H4 (cell line): ENCODE data around the gene SEC63. TPM values are rescaled to one million over a fixed set of nuclear protein-coding genes. Genes with fewer than 3 reads are reported as not detected.
A peak's percentile ranks its signal among the peaks of the same experiment; 100 is the strongest.
"Not testable (repeated sequence)": the region's sequence is repeated elsewhere in the genome, so short reads cannot be mapped to it uniquely, and the experiment has no call there.

Source experiments
- DNase-seq: peaks from one replicate; pipeline ENCODE4 v3.0.0-alpha.2; 2015; ENCODE audit warnings: low spot score
- total RNA-seq: library from RNA; depleted of rRNA; stranded (reverse); fragments of >200 nt; shearing (Covaris generic); gene quantifications from 2 replicates; pipeline ENCODE4 v1.2.3, GENCODE V29; 2014

The SEC63 gene
- total RNA-seq, 1 experiment from 2014 or later, result 6.6 TPM

DNA sequence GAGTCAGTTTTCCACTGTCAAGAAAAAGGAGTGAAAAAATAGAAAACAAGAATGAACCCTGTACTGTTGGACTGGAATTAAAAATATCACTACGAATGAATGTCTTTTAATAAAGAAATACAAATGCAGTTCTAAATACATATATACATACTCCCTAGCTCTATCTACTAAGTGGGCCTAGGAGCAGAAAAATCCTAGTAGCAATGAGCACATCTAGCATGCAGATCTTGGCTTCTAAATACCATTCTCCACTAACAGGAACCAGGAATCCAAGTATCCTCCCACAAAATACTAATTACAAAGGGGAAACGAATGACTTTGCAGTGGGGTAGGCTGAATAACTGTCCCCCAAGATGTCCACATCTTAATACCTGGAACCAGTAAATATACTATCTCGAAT is 25.4 kb downstream of the SEC63 start:
- no peak for DNase-seq

DNA sequence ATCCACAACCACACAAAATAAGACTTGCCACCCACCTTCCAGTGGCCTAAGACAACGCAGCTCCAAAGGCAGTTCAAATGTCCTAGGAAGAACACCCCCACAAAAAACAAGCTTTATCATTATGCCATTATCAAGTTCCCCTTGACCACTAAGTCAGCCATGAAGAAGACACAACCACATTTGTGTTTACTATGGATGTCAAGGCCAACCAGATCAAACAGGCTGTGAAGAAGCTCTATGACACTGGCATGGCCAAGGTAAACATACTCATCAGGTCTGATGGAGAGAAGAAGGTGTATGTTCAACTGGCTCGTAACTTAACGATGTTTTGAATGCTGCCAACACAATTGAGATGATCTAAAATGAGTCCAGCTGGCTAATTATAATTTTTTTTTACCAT is 26.1 kb downstream of the SEC63 start:
- no peak for DNase-seq

DNA sequence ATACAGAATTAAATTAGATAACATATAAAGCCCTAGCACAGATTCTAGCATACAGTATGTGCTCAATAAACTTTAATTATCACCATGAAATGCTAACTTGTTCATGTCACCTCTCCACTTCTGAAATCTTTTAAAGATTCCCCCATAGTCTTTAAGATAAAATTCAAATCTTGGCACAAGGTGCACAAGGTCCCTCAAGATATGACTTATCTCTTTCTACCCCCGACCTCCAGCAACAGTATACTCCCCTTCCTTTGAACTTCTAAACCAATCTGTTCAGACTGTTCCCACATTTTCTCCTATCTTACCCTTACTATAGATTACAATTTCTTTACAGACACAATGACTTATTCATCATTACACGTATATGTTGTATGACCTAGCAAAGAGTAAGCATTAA is 29.0 kb downstream of the SEC63 start:
- no peak for DNase-seq

DNA sequence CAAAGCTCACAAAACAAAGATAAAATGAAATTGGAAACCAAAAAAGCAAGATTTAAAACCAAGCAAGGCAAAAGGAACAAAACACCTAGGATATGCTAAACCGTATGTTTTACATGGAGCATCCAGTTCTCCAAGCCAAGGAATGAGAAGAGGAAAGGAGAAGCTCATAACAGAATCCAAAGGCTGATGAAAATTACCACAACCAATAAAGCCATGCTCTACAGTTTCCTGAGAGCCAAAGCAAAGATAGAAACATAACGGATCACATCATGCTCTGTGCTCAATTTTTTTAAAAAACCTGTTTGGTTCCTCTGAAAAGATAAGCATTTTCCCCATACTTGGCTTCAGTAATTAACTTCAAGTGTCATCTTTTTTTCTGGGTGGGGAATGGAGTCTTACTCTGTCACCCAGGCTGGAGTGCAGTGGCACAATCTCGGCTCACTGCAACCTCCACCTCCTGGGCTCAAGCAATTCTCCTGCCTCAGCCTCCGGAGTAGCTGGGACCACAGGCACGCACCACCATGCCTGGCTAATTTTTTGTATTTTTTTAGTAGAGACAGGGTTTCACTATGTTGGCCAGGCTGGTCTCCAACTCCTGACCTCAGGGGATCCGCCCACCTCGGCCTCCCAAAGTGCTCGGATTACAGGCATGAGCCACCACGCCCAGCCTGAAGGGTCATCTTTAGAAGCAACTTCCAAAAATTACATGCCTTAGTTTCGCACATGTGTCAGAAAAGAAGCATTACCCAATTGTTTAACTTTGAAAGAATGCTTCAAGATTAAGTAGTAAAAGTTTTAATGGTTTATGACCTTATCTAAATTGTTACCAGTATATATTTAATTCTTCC is 31.1 kb downstream of the SEC63 start:
- DNase-seq, result not testable (repeated sequence)

DNA sequence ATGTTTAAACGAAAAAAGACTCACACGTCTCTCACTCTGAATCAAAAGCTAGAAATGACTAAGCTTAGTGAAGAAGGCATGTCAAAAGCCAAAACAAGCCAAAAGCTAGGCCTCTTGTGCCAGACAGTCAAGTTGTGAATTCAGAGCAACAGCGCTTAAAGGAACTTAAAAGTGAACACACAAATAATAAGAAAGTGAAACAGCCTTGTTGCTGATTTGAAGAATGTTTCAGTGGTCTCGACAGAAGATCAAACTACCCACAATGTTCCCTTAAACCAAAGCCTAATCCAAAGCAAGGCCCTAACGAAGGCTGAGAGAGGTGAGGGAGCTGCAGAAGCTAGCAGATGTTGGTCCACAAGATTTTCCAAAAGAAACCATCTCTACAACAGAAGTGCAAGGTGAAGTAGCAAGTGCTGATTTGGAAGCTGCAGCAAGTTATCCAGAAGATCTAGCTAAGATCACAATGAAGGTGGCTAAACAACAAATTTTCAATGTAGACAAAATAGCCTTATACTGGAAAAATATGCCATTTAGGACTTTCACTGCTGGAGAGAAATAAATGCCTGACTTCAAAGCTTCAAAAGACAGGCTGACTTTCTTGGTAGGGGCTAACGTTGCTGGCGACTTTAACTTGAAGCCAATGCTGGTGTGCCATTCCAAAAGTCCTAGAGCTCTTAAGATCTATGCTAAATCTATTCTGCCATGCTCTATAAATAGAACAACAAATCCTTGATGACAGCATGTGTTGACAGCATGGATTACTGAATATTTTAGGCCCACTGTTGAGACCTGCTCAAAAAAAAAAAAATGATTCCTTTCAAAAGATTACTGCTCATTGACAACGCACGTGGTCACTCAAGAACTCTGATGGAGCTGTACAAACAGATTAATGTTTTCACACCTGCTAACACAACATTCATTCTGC is 40.3 kb downstream of the SEC63 start:
- no peak for DNase-seq

DNA sequence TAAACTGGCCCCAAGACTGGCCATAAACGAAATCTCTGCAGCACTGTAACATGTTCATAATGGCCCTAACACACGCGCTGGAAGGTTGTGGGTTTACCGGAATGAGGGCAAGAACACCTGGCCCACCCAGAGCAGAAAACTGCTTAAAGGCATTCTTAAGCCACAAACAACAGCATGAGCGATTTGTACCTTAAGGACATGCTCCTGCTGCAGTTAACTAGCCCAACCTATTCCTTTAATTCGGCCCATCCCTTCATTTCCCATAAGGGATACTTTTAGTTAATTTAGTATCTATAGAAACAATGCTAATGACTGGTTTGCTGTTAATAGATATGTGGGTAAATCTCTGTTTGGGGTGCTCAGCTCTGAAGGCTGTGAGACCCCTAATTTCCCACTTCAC is 41.0 kb downstream of the SEC63 start:
- DNase-seq, result not testable (repeated sequence)

DNA sequence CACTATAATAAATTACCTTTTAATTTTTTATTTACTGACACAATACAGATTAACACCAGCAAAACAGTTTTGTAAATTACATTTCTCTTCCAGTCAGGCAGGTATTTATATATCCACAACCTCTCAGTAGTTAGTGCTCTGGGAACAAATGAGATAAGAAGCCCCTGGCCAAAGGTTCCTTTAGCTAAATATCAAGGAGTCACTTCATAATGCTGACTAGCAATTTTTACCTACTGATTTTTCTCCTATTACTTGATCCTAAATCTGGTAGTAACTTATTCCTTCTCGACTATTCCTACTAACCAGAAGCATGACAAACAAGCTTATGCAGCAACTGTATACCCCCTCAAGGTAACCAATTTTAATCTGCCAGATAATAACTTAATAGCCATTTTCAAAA is 46.3 kb downstream of the SEC63 start:
- no peak for DNase-seq

DNA sequence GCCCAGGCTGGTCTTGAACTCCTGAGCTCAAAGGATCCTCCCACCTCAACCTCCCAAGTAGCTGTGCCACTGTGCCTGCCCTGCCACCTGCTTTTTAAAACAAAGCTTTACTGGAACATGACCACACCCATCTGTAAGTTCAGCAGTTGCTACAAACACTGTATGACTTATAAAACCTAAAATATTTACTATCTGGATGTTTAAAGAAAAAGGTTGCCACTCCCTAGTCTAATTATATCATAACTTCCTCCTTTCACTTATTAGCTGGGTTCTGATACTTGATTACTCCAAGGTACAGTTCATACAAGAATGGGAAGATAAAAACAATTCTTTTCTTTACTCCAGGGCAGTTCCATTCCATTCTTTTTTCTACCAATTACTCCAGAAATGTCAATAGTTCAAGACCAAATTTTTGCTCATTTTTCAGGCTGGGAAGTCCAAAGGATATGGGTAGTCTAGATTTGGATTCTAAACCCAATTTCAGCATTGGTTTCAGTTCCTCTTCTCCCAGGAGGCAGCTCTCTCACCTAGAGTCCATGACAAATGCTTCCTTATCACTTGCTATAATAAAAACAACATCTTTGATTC is 63.1 kb downstream of the SEC63 start:
- DNase-seq, result no peak

DNA sequence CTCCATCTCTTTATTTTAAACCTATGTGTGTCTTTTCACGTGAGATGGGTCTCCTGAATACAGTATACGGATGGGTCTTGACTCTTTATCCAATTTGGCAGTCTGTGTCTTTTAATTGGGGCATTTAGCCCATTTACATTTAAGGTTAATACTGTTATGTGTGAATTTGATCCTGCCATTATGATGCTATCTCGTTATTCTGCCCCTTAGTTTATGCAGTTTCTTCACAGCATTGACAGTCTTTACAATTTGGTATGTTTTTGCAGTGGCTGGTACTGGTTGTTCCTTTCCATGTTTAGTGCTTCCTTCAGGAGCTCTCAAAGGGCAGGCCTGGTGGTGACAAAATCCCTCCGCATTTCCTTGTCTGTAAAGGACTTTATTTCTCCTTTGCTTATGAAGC is 67.6 kb downstream of the SEC63 start:
- DNase-seq, result not testable (repeated sequence)

DNA sequence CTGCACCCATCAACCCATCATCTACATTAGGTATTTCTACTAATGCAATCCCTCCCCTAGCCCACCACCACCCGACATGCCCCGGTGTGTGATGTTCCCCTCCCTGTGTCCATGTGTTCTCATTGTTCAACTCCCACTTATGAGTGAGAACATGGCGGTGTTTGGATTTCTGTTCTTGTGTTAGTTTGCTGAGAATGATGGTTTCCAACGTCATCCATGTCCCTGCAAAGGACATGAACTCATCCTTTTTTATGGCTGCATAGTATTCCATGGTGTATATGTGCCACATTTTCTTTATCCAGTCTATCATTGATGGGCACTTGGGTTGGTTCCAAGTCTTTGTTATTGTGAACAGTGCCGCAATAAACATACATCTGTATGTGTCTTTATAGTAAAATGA is 72.1 kb downstream of the SEC63 start:
- DNase-seq, result not testable (repeated sequence)

DNA sequence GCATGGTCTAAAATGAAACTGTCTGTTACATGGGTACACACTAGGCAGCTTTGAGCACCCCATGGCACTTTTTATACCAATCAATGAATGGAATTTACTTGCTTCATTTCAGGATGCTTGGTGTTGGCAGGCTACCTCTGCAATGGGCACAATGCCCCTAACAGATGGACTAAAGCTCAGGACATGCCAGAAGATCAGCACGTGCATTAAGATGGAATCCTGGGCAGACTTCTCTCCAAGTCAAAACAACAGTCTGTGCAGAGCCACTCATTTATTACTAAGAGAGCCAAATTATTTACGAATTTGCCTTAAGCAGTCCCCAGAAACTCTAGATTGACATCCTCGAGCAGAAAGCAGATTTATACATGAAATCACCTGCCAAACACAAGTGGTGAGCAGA is 78.1 kb downstream of the SEC63 start:
- no peak for DNase-seq

DNA sequence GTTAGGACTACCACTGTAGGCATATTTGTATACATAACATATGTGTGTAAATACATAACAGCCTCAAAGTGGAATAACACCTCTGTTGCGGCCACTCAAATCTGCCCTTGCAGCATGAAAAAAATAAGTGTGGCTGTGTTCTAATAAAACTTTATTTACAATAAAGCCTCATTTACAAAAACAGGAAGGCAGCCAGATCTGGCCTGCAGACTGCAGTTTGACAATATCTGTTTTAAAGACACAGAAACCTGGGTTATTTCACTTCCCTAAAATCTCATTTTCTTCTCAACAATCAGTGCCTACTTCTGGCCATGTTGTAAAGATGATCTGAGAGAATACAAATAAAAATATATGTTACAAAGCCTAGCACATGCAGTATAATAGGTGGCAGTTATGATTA is 80.0 kb downstream of the SEC63 start:
- DNase-seq, result no peak

DNA sequence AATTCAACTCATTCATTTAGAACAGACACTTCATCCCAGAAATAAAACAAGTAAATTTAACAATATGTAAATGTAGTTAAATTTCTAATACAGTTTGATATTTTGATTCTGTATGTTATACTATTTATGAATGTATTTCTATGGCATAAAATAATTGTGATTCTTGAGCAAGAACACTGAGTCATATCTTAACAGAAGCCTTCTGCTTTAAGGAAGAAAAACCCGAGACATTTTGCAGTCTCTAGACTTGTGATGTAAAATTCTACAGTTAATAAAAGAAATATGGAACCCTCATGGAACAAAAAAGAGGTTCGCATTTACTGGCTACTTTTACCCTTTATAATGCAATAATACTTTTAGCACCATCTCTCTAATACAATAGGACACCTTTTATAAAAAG is 86.0 kb downstream of the SEC63 start:
- no peak for DNase-seq

DNA sequence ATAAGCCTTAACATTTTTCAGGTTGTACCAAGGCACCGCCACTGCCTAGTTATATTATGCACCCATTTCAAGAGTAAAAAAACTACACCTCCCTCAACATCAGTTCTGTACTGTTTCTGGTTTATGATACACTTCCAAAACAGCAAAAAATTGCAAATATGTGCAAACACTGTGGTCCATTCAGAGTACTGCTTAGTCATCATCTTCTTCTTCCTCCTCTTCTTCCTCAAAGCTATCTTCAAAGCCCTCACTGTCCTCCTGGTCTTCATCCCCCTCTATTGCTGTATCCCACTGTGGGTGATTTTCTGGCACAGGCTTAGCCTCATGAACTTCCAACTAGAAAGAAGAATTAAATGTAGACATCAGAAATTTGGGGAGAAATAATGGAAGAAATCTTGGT is 86.5 kb downstream of the SEC63 start:
- DNase-seq, result not testable (repeated sequence)

DNA sequence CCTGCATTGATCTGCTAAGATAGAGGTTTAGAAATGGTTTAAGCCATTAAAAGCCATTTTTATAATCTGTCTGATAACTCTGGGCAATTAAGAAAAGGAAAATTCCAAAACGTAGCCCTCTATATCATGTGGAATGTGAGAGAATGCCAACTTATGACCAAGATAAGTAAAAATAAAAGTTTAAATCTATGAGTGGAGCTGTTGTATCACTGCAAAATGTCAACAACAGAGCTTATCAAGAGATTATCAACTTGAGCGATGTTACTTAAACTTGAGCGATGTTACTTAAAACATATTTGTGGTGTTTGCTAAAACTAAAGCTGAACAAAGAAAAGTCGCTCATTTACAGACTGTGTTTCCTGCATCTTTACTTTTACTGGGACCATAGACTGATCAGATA is 87.0 kb downstream of the SEC63 start:
- DNase-seq, result no peak

DNA sequence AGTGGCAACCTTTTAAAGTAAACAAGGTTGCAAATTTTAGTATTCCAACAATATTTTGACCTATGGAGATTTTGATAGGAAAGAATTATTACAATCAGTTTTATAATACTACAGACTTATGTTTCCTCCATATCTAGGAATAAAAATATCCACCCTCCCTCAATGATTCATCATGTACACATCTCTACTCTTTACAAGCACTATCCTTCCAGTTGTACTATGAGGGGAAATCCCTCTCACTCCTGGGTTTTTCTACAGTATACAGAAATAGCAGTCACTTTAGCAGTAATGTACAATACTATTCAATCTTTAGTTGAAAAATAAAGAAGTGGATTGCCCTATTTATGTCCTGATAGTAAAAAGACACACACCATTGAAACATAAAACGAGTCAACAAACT is 87.6 kb downstream of the SEC63 start:
- DNase-seq, result no peak

DNA sequence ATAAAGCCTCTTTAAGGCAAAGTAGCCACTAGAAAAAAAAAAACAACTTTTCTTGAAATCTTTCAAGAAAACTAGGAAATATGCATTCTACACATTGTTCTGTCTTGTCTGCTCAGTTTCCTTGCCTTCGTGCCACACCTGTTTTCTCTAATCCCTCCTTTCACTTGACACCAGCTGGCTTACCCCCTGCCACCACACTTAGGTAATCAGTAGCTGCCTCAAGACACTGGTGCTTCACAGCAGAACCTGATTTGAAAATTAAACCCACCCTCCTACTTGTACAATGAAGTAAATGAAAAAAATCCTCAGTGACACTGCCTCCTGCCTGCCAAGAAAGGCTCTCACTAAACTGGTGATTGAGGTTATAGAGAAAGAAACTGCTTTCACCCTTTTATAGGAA is 88.1 kb downstream of the SEC63 start:
- no peak for DNase-seq

DNA sequence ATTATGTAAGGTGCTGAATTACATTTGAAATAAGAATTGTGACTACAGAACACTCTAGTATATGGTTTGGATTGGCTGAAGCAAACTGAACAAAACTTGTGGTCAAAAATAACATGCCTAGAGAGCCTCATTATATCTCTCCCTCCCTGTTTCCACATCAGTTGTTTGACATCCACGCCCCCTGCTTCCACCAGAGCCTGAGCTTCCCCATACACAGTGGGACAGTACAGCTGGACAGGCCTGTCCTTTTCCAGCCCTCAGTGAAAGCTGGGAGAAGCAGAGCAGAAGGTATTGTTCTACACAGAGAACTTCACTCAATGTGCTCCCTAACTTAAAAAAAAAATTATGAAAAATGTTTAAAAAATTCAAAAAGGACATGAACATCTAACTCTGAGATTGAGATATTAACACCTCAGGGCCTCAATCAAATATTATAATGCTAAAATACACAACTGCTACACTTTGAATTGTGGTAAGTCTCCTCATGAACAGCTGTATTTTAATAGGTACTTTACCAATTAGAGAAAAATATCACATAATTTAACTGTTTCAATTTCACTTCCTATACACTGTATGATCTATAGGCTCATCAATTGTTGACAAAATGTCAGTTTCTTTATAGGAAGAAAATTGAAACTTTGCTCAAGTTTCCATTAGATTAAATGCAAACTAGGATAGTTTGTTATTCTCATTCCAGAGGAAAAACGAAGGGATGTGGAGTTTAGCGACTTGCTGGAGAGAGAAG is 89.0 kb downstream of the SEC63 start:
- no peak for DNase-seq

DNA sequence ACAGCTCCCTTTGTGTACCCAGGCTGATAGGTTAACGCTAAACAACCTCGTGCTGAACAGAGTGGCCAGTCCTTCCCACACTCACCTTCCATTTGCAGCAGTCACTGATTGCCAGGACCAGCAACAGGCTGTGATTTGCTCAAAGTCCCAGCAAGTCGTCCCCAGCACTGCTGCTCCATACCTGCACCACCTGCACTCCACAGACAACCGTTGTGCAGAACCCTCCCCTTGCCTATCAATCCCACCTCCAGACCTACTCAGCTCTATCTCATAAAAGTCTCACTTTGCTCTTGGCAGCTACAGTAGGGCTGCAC is 90.7 kb downstream of the SEC63 start:
- DNase-seq, result no peak

DNA sequence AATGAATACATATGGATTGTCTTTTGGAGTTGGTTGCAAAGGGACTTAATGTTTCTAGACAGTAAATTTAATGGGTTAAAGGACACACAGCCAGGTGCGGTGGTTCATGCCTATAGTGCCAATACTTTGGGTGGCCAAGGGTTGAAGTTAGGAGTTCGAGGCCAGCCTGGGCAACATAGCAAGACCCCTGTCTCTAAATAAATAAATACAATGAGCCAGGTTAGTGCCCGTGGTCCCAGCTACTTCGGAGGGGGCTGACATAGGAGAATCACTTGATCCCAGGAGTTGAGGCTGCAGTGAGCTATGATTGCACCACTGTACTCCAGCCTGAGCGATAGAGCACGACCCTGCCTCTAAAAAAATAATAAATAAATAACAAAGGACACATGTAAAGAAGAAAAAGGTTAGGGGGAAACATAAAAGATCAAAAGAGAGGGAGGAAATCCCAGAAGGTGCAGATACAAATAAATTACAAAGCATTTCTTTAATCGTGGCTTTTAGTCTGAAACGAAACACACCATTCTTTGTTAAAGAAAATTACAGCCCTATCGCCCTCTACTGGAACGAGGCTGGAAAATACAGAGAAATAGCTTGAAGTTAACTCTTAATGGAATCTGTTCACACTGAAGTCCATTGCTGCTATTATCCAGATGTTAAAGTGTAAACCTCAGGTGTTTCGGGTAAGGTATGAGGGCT is 91.3 kb downstream of the SEC63 start:
- DNase-seq, result peak; percentile 14
